Testis (tissue), 2 donors: ENCODE measurements around the gene KCNB1.

Source experiments
- POLR2A ChIP-seq: fragments of 450-650 bp; IDR thresholded peaks from one replicate; pipeline ENCODE4 v1.6.1; 2017; ENCODE audit warnings: antibody characterized with exemption, mild to moderate bottlenecking, moderate library complexity
- TF ChIP-seq, protein P1 (sequence below), 3 experiments: fragments of 450-650 bp in 2 of 3; fragments of 200-600 bp in 1 of 3; sonication (generic) in 1 of 3; IDR thresholded peaks; one replicate each; pipeline ENCODE4 v1.5.1; 2016 to 2019; ENCODE audit warnings: antibody characterized with exemption in 3 of 3, mild to moderate bottlenecking in 2 of 3, moderate library complexity in 1 of 3

DNA sequence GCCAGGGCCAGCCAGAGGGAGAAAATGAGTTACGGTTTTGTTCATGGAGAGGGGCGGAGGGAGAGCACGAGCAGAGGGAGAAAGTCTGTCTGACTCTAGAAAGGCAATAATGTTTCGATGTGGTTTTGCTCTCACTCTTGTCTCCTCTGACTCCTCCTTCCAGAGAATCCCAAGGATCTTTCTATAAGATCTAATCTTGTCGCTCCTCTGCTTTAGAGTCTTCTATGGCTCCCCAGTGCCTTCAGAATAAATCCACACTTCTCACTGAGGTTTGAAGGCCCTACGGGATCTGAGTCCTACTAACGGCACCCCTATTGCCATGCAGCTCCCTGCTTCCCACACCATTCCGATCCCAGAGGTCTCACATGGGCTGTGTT lies 66.8 kb downstream of the KCNB1 start:
- TF ChIP-seq, protein P1, sequence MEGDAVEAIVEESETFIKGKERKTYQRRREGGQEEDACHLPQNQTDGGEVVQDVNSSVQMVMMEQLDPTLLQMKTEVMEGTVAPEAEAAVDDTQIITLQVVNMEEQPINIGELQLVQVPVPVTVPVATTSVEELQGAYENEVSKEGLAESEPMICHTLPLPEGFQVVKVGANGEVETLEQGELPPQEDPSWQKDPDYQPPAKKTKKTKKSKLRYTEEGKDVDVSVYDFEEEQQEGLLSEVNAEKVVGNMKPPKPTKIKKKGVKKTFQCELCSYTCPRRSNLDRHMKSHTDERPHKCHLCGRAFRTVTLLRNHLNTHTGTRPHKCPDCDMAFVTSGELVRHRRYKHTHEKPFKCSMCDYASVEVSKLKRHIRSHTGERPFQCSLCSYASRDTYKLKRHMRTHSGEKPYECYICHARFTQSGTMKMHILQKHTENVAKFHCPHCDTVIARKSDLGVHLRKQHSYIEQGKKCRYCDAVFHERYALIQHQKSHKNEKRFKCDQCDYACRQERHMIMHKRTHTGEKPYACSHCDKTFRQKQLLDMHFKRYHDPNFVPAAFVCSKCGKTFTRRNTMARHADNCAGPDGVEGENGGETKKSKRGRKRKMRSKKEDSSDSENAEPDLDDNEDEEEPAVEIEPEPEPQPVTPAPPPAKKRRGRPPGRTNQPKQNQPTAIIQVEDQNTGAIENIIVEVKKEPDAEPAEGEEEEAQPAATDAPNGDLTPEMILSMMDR (IDR thresholded peaks at IDR 0.05): no peak
- no peak for TF ChIP-seq POLR2A
